HL-60 (cell line): Measurements from ENCODE around the gene NDUFS1.

Source experiments
- GABPA ChIP-seq: IDR thresholded peaks from 2 replicates; pipeline ENCODE4 v1.6.1; 2012; ENCODE audit warnings: low read depth
- POLR2AphosphoS5 ChIP-seq: IDR thresholded peaks from 2 replicates; pipeline ENCODE4 v1.6.1; 2012; ENCODE audit warnings: low read depth
- SPI1 ChIP-seq: IDR thresholded peaks from 2 replicates; pipeline ENCODE4 v1.6.1; 2012; ENCODE audit warnings: low read depth, mild to moderate bottlenecking, borderline replicate concordance
- TF ChIP-seq, protein P1 (sequence below): IDR thresholded peaks from one replicate; pipeline ENCODE4 v1.5.1; 2011; ENCODE audit warnings: low read length, control low read depth, inconsistent platforms; ENCODE audit not compliant: insufficient read depth
- TF ChIP-seq, protein P2 (sequence below): IDR thresholded peaks from 2 replicates; pipeline ENCODE4 v1.6.1; 2012; ENCODE audit warnings: low read depth; ENCODE audit not compliant: insufficient replicate concordance

DNA sequence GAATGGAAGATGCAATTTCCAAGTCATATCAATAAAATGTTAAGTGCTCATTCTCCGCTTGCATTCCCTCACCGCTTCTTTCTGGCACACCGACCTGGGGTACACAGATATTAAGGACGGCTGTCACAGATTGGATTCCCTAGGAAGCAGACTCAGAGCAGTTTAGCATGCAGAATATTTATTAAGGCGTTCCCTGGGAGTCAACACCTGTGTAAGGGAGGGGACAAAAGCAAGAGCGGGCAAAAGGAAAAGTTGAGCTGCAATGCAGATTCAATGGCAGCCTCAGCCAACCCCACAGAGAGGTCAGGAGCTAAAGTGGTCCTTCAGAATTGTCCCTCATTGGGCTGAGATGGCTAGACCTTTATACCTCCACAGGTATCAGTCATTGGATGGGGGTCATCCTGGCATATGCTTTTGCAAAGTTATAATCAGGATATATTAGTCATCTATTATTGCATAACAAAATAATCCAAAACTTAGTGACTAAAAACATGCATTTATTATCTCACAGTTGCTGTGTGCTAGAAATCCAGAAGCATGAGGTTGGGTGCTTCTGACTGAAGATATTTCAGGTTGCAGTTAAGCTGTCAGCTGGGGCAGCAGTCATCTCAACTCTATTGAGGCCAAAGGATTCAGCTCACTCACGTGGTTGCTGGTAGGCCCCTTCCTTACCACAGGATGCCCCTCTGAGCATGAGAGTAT, 46.2 kb downstream of the NDUFS1 start:
- TF ChIP-seq, protein P1, sequence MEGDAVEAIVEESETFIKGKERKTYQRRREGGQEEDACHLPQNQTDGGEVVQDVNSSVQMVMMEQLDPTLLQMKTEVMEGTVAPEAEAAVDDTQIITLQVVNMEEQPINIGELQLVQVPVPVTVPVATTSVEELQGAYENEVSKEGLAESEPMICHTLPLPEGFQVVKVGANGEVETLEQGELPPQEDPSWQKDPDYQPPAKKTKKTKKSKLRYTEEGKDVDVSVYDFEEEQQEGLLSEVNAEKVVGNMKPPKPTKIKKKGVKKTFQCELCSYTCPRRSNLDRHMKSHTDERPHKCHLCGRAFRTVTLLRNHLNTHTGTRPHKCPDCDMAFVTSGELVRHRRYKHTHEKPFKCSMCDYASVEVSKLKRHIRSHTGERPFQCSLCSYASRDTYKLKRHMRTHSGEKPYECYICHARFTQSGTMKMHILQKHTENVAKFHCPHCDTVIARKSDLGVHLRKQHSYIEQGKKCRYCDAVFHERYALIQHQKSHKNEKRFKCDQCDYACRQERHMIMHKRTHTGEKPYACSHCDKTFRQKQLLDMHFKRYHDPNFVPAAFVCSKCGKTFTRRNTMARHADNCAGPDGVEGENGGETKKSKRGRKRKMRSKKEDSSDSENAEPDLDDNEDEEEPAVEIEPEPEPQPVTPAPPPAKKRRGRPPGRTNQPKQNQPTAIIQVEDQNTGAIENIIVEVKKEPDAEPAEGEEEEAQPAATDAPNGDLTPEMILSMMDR, result no peak
- no peak for TF ChIP-seq SPI1
- TF ChIP-seq POLR2AphosphoS5, result no peak
- TF ChIP-seq, protein P2, sequence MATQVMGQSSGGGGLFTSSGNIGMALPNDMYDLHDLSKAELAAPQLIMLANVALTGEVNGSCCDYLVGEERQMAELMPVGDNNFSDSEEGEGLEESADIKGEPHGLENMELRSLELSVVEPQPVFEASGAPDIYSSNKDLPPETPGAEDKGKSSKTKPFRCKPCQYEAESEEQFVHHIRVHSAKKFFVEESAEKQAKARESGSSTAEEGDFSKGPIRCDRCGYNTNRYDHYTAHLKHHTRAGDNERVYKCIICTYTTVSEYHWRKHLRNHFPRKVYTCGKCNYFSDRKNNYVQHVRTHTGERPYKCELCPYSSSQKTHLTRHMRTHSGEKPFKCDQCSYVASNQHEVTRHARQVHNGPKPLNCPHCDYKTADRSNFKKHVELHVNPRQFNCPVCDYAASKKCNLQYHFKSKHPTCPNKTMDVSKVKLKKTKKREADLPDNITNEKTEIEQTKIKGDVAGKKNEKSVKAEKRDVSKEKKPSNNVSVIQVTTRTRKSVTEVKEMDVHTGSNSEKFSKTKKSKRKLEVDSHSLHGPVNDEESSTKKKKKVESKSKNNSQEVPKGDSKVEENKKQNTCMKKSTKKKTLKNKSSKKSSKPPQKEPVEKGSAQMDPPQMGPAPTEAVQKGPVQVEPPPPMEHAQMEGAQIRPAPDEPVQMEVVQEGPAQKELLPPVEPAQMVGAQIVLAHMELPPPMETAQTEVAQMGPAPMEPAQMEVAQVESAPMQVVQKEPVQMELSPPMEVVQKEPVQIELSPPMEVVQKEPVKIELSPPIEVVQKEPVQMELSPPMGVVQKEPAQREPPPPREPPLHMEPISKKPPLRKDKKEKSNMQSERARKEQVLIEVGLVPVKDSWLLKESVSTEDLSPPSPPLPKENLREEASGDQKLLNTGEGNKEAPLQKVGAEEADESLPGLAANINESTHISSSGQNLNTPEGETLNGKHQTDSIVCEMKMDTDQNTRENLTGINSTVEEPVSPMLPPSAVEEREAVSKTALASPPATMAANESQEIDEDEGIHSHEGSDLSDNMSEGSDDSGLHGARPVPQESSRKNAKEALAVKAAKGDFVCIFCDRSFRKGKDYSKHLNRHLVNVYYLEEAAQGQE, result no peak
- no peak for TF ChIP-seq GABPA
